HG02588 (cell line): ENCODE measurements around the gene ABCB6.
A peak's percentile ranks its signal among the peaks of the same experiment; 100 is the strongest.
"Not testable (repeated sequence)": the region's sequence is repeated elsewhere in the genome, so short reads cannot be mapped to it uniquely, and the experiment has no call there.

Experiments
- ATAC-seq: cut with Tn5 transposase; IDR thresholded peaks from one replicate; pipeline ENCODE4 v1.9.1; 2021; ENCODE audit warnings: mild to moderate bottlenecking, moderate library complexity; ENCODE audit not compliant: unreplicated experiment

ABCB6 gene

DNA sequence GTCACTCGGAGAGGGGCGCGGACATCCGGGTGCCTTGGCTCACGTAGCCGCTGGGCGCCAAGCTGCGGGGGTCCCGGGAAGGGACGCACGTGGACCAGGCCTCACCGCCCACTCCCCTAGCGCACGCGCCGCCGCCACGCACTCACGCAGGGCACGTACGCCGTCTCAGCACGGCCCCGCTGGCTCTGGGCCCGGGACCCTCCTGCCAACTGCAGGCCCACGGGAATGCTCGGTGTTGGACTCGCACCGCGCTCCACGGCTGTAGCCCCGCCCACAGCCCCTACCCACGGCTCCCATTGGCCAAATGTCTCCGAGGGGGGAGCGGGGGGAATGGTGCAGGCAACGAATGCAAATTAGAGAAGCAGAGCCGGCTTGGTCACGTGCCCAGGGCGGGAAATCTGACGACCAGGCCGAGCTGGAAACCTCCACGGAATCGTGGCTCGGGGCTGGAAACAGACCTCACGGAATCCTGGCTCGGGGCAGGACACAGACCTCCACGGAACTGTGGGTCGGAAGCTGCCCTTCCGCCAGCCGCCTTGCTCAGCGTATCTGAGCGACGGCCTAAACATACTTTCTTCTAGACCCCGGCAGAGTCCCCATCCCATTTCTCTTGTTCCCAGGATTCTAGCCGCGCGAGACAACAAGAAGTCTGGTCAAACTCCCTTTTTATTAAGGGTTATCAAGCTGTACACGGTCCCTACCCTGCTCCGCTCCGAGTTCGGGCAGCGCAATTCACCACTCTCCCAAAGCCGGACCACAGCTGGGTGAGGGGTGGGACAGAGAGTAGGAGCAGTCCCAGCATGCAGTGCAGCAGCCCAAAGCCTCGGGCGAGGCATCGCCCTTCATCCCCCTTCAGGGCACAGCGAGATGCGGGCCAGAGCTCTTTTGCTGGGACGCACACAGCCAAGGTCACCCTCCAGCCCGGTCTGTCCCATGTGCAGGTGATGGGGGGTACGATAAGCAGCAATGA, at the start of gene ABCB6:
Gene ABCB6, minus strand, starts transcription at position 227 of the 970 bp plus-strand sequence. CDS start 285 bp downstream, outside the sequence.
- peak; percentile 73 for ATAC-seq

DNA sequence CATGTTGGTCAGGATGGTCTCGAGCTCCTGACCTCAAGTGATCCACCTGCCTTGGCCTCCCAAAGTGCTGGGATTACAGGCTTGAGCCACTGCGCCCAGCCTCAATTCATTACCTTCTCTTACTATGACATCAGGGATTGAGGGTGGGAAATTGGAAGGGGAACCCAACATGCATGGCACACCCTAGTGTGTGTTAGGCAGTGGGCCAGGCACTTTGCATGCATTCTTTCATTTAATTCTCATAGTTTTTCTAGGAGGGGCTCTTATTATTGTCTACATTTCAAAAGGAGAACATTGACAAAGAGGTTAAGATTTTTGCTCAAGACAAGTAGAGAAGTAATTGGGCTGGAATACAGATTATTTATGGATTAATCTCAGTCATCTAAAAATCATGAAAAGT, 49.5 kb upstream of the ABCB6 start:
- ATAC-seq: no peak

DNA sequence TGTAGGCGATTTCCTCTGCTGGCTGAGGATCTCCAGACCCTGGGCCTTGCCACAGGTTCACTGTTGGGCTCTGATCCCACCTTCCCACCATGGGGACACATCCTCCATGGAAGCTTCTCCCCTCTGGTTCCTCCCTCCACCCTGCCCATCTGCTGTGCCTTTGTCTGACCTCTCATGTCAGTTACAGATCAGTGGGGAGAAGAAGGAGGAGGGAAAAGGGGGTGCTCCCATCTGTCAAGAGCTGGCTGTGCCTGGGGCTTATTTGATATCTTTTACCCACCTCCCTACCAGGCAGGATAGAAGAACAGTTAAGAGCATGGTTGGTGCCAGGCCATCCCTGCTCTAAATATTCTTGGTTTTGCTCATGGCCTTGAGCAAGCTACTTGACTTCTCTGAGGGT, 48.1 kb upstream of the ABCB6 start:
- ATAC-seq: no peak

DNA sequence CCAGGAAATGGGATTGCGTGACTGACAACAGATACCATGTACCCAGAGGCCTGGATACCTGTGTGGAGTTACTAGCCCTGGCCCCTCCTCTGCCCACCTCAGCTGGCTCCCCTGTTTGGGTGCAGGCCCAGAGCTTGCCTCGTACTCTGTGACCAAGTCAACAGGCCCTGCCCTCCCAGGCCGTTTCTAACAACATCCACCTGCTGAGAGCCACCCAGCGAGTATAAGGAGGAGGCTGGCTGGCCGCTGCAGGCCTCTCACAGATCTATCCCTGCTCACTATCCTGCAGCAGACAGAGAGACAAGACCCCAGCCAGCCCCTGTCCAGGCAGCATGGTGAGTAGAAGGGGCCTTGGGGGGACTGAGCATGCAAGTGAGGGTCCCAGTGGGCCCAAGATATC, 47.5 kb upstream of the ABCB6 start:
- no peak for ATAC-seq

DNA sequence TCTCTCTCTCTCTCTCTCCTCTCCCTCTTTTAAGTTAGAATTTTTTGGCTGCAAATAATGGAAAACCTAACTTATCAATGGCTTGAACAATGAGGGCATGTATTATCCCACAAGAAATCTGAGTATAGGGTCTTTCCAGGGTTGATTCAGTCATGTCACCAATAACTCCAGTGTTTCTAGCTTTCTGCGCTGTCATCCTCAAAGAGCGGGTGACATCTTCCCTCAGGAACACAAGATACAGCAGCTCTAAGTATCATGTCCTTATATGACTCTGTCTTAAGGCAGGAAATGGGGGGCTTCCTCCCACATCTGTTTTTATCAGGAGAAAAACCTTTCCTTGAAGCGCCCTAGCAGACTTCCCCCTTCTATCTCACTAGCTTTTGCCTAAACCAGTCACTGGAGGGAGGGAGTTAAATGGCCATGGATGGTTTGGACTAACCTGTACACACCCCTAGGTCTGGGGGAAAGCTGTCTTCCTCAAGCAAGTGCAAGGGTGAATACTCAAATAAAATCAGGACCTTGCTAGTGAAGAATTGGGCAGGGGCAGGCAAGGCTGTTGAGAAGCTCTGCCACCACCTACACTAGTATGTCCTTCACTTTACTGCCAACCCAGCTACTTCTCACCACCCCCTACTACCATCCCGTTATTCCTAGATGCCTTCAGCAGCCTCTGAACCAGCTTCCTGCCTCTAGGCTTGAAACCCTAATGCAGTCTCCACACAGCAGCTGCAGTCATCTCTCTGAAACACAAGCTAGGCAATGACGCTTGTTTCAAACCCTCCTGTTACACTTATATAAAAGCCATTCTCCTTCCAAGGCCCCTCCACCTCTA, 42.5 kb upstream of the ABCB6 start:
- no peak for ATAC-seq

DNA sequence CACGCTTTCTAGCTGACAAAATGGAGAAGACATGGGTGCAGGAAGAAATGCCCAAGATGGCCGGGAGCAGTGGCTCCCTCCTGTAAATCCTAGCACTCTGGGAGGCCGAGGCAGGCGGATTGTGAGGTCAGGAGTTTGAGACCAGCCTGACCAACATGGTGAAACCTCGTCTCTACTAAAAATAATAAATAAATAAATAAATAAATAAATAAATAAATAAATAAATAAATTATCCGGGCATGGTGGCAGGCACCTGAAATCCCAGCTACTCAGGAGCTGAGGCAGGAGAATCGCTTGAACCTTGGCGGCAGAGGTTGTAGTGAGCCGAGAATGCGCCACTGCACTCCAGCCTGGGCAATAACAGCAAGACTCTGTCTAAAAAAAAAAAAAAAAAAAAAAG, 40.2 kb upstream of the ABCB6 start:
- not testable (repeated sequence) for ATAC-seq

DNA sequence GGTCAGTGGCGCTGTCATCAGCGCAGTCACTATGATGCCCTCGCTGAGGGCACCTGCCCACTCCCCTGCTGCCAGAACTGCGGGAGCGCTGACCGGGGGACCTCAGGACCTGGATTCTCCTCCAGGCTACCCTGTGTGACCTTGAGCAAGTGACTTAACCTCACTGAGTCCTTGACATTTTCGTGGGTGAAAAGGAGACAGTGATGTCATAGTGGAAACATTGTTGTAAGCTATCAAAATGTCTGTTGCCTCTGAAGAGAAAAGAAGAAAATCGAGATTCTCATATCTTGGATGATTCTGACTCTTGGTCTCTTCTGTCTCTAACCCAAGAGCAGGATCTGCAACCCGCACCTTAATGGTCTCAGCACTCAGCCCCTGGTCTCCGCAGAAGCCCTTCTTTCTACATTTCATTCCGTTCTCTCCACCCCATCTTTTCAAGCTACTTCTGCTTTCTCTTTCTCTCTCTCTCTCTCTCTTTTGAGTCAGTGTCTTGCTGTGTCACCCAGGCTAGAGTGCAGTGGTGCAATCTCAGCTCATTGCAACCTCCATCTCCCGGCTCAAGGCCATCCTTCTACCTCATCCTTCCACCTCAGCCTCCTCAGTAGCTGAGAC, 35.9 kb upstream of the ABCB6 start:
- ATAC-seq: peak; percentile 20

DNA sequence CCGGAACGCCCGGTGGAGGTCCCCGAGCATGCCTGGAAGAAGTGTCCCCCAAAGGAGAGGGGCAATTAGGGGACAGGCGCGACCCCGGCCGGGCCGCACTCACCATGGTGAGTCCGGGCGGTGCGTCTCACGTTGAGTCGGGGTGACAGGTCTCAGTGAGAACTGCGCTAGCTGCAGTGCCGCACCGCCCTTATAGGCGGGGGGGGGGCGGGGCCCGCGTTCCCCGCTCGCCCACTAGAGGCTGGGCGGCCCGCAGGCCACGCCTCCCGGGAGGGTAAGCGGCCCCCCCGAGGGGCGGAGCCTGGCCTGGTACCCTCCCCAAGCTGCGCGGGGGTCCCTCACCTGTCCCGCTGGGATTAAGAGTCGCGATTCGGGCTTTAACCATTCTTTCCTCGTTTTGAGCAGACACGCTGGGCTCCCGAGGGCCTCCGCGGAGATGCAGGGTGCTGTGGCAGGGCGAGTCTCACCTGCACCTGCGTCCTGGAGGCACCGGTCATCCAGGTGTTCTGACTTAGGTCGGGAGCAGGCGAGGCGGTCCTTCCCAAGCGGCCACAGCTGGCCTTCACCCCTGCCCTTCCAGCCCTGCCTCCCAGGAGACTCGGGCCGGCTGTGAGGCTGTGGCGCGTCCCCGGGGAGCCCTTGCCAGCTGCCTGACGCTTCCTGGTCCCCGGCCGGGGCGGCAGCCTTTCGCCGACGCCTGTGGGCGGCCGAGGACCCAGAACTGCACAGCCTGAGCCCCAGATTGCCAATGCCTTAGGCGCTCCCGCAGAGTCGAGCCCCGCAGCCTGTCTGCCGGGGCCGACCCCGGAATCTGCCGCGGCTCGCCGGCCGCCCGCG, 35.2 kb upstream of the ABCB6 start, which contains the start of gene TUBA4A:
Gene TUBA4A, minus strand, starts transcription at position 166 of the 837 bp plus-strand sequence. Its CDS starts 60 bp downstream, at position 106.
- peak; percentile 41 for ATAC-seq

DNA sequence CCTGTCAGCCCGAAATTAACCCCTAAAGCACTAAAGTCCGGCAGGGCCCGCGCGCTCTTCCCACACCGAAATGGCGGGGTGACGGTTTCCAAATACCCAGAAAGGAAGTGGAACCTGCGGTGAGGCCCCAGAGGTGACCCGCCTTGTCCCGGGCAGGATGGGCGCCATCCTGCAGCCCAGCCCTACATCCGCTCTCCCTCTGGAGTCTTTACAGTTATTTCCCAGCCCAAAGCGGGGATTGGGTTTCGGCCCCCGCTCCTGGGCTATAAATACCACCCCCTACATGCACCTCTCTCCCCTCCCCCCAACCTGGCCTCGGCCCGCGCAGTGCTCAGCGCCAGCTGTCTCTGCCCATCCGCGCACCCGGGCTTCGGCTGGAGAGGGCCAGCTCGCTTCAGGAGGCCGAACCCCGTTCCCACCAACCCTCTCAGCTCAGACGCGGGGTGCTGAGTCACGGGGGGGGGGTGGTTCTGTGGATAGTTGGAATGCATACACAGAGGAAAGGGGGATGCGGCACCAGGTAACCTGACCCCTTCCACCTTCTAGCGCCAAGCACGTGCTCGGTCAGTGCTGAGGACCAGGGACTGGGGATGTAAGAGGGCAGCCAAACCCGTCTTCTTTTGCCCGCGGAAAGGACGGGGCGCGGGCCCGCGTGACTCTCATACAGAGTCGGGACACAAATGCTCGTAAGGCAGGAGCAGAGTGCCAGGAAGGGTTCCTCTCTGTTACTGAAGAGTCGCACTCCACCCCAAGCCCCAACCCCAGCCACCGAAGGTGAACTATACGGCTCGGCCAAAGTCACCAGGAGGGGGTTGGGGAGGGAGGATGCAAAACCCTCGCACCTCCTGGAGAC, 34.4 kb upstream of the ABCB6 start, which contains the start of gene TUBA4B:
Gene TUBA4B, plus strand, starts transcription at position 344 of the 853 bp plus-strand sequence. Its CDS starts 165 bp downstream, at position 509.
- ATAC-seq: peak; percentile 9

DNA sequence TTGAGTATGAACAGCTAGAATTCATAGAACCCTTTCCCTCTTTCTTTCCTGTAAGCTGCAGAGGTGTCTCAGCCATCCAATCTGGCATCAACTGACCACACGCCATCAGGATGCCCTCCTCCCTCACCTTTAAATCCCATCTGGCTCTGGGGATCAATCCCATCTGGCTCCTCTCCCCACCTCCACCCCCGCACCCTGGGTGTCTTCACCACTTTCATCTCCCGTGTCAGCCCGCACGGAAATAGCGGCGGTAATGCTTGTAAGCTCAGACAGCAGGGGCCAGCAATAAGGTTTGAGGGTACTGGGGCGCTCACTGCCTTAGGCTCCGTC, 33.8 kb upstream of the ABCB6 start:
- ATAC-seq: no peak

DNA sequence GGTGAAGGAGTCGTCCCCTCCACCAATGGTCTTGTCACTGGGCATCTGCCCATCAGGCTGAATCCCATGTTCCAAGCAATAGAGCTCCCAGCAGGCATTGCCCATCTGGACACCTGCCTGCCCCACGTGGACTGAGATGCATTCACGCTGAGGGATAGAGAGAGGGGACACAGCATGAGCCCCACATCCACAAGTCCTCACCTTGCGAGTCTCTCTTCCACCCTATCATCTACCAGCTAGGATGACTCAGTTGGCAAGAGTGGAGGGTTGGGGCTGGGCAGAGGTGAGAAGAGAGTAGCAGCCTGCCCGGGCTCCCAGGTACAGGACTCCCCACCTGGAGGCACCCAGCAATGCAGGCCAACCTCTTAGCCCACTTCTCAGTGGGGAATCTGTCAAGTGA, 33.3 kb upstream of the ABCB6 start:
- ATAC-seq: no peak

DNA sequence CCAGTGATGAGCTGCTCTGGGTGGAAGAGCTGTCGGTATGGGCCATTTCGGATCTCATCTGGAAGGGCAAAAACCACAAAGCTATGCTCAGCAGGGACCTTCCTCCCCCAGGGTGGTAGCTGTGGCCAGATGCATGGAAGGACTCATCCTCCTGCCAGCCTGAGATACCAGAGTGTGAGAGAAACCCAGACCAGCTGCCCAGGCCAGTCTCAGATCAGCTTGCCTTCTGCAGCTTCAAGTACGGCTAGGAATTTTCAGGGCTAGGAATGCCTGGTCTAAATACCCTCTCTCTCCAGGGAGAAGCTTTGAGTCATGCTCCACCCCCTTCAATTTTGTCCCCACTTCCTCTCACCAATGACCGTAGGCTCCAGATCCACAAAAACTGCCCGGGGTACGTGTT, 32.9 kb upstream of the ABCB6 start:
- ATAC-seq: no peak

DNA sequence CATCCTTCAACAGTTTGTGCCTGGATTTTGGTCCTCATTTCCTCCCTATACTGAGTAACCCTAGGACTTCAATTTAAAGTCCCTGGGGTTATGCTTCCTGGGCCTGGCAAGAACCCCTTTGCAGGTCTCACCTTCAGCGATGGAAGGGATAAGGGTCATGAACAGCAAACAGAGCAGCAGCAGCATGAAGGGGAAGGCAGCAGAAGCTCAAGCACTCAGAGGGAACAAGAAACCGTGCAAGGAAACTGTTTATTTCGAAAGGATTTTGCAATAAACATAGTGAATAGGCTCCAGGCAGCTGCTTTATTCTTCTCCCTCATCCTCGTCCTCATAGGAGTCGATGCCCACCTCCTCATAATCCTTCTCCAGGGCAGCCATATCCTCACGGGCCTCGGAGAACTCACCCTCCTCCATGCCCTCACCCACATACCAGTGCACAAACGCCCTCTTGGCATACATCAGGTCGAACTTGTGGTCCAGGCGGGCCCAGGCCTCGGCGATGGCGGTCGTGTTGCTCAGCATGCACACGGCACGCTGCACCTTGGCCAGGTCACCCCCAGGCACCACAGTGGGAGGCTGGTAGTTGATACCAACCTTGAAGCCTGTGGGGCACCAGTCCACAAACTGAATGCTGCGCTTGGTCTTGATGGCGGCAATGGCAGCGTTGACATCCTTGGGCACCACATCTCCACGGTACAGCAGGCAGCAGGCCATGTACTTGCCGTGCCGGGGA, 31.5 kb upstream of the ABCB6 start:
- no peak for ATAC-seq

DNA sequence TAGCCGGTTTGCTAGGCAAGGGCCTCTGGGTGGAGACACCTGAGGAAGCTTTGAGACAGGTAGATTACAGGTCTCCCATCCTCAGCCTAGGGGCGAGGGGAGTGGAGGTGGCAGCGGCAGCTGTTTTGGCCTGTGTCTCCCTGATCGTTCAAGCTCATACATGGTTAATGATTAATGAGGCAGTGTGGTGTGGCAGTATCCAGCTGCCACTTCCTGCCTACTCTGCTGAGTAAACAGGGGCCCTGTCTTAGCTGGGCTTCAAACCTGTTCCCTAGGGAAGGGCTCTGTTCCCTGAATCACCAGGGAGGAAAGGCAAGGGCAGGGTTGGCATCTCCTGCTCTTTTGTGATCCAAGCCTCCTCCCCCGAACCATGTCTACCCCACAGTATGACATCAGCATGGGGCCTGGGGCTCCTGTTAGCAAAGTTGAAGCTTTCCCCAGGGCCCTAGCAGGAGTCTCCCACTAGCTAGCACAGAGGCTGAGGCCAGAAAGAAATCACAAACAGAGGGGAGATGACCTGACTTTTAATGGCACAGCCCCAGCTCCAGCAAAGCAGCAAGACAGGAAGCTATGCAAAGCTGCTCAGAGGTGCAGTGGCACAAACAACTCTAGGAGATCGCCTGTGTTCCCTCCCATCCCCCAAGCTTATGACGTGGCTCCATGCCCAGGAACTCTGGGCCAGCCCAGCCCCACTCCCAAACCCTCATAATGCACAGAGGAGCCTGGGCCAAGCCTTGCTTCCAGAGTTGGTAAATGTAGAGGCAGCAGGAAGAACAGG, 30.6 kb upstream of the ABCB6 start:
- peak; percentile 36 for ATAC-seq

DNA sequence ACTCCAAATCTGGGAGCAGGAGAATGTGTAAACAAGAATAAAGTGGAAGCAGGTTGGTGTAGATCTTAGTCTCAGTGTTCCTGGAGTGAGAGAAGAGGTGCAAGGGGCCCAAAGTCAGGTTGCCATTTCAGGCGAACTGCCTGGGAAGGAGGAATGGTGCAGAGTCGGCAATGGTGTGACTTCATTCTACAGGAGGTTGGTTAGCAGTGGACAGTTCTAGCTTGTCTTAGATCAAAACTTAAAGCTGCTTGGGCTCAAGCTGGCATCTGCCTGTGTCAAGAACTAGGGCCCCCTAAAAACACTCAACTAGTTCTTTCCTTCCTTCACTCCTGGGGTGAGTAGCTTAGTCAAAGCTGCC, 30.1 kb upstream of the ABCB6 start:
- ATAC-seq: no peak

DNA sequence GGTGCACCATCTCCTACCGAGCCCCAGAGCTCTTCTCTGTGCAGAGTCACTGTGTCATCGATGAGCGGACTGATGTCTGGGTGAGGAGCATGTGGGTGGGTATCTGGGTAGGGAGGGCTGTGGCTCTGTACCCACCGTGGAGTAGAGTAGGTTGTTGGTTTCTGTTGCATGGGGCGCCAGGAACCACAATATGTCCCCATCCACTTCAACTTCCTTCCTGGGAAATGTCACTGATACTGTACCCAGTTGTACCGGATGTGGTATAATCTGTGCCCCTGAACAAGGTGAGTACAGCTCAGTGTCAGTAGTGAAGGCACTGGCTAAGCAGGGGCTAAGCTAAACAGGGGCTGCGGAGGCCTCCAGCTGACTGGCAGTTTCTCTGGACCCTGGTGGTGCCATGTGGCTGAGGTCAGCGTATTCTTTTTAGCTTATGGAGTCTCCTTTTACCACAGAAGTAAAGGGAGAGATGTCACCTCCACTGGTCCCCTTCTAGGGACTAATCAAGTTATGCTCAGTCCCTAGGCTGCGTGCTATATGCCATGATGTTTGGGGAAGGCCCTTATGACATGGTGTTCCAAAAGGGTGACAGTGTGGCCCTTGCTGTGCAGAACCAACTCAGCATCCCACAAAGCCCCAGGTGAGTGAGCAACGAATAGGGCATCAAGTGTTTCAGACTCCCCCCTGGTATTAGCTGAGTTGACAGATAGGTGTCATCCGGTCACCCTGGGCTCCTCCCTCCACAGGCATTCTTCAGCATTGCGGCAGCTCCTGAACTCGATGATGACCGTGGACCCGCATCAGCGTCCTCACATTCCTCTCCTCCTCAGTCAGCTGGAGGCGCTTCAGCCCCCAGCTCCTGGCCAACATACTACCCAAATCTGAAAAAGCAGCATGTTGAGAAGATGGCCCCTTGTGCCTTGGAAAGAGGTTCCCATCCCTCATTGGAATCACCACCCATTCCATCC, 29.2 kb upstream of the ABCB6 start:
- no peak for ATAC-seq

DNA sequence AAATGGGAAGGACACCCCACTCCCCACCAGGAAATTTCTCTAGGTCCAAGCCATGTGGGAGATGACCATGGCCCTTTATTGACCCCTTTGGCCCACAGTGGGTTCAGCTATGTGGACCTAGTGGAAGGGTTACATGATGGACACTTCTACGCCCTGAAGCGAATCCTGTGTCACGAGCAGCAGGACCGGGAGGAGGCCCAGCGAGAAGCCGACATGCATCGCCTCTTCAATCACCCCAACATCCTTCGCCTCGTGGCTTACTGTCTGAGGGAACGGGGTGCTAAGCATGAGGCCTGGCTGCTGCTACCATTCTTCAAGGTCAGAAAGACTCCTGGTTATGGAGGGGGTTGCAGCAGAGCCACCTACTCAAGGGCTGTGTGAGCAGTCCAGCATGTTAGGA, 27.8 kb upstream of the ABCB6 start:
- no peak for ATAC-seq
